ENCODE measurements around the gene NRM.
"Not testable (repeated sequence)": the region's sequence is repeated elsewhere in the genome, so short reads cannot be mapped to it uniquely, and the experiment has no call there.

NRM gene

GRCh38 chr6:30666300-30666699, 24.5 kb downstream of the NRM start:
- not testable (repeated sequence) for DNase-seq (ENCODE audit: low read depth in 2 of 2)

- DNase-seq (ENCODE audit: low read depth in 2 of 2), result no peak
Measured at GRCh38 chr6:30664994-30665767, 25.6 kb downstream of the NRM start.

GRCh38 chr6:30657922-30658321, 32.9 kb downstream of the NRM start:
- DNase-seq (ENCODE audit: low read depth in 2 of 2), result not testable (repeated sequence)

GRCh38 chr6:30657454-30657853, 33.3 kb downstream of the NRM start:
- DNase-seq (ENCODE audit: low read depth in 2 of 2), result no peak

GRCh38 chr6:30656513-30656912, 34.3 kb downstream of the NRM start:
- no peak for DNase-seq (ENCODE audit: low read depth in 2 of 2)

GRCh38 chr6:30655743-30656094, 35.1 kb downstream of the NRM start:
- no peak for DNase-seq (ENCODE audit: low read depth in 2 of 2)

- no peak for DNase-seq (ENCODE audit: low read depth in 2 of 2)
Measured at GRCh38 chr6:30654798-30655742, 35.7 kb downstream of the NRM start.

GRCh38 chr6:30651143-30651542, 39.6 kb downstream of the NRM start:
- DNase-seq (ENCODE audit: low read depth in 2 of 2), result no peak

- peak; percentile 43 to 48 for DNase-seq (ENCODE audit: low read depth in 2 of 2)
Measured at GRCh38 chr6:30647242-30648116, 43.3 kb downstream of the NRM start.

- DNase-seq (ENCODE audit: low read depth in 2 of 2), result peak; percentile 83 to 84
Measured at GRCh38 chr6:30646450-30647241, 44.1 kb downstream of the NRM start, which contains the start of gene C6orf136. TSS of gene C6orf136 (plus strand) at chr6:30647133. CDS start at chr6:30647232, 99 bp downstream.

GRCh38 chr6:30645989-30646388, 44.8 kb downstream of the NRM start:
- DNase-seq (ENCODE audit: low read depth in 2 of 2), result no peak

GRCh38 chr6:30644769-30645168, 46.0 kb downstream of the NRM start:
- no peak for DNase-seq (ENCODE audit: low read depth in 2 of 2)

- no peak for DNase-seq (ENCODE audit: low read depth in 2 of 2)
Measured at GRCh38 chr6:30643656-30644055, 47.1 kb downstream of the NRM start.

- no peak for DNase-seq (ENCODE audit: low read depth in 2 of 2)
Measured at GRCh38 chr6:30641048-30641447, 49.7 kb downstream of the NRM start.

- no peak for DNase-seq (ENCODE audit: low read depth in 2 of 2)
Measured at GRCh38 chr6:30640481-30640880, 50.3 kb downstream of the NRM start.

Measured in stimulated activated CD8-positive, alpha-beta memory T cell treated with anti-CD3 and anti-CD28 coated beads, Interleukin-7, amount 100 ng/mL, for 1 hour (primary cell).